Ishikawa (cell line): ENCODE data around the gene SLC47A1.

Experiments used
- CEBPB ChIP-seq: IDR thresholded peaks from 2 replicates; pipeline ENCODE4 v1.6.1; 2012
- CREB1 ChIP-seq: IDR thresholded peaks from 2 replicates; pipeline ENCODE4 v1.6.1; 2012; ENCODE audit warnings: low read depth
- EGR1 ChIP-seq: IDR thresholded peaks from 2 replicates; pipeline ENCODE4 v1.6.1; 2012
- FOXM1 ChIP-seq: IDR thresholded peaks from 2 replicates; pipeline ENCODE4 v1.6.1; 2012; ENCODE audit warnings: low read depth, borderline replicate concordance
- RAD21 ChIP-seq: IDR thresholded peaks from 2 replicates; pipeline ENCODE4 v1.6.1; 2012; ENCODE audit warnings: low read depth
- REST ChIP-seq: IDR thresholded peaks from 2 replicates; pipeline ENCODE4 v1.6.1; 2012; ENCODE audit warnings: low read depth, mild to moderate bottlenecking
- TCF12 ChIP-seq: IDR thresholded peaks from 2 replicates; pipeline ENCODE4 v1.6.1; 2012; ENCODE audit warnings: low read depth

- TF ChIP-seq CEBPB (no peak), RAD21 (no peak), EGR1 (no peak), REST (no peak), CREB1 (no peak), FOXM1 (no peak), TCF12 (no peak)
Observed at GRCh38 chr17:19596869-19597268, 63.2 kb downstream of the SLC47A1 start.
